Cerebellar cortex (tissue), 1 donor: ENCODE measurements around the gene DMWD.

Experiments
- DNase-seq: peaks from one replicate; pipeline ENCODE4 v3.0.0-alpha.2; 2015; ENCODE audit warnings: low spot score

The DMWD gene, protein sequence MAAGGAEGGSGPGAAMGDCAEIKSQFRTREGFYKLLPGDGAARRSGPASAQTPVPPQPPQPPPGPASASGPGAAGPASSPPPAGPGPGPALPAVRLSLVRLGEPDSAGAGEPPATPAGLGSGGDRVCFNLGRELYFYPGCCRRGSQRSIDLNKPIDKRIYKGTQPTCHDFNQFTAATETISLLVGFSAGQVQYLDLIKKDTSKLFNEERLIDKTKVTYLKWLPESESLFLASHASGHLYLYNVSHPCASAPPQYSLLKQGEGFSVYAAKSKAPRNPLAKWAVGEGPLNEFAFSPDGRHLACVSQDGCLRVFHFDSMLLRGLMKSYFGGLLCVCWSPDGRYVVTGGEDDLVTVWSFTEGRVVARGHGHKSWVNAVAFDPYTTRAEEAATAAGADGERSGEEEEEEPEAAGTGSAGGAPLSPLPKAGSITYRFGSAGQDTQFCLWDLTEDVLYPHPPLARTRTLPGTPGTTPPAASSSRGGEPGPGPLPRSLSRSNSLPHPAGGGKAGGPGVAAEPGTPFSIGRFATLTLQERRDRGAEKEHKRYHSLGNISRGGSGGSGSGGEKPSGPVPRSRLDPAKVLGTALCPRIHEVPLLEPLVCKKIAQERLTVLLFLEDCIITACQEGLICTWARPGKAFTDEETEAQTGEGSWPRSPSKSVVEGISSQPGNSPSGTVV

DNA sequence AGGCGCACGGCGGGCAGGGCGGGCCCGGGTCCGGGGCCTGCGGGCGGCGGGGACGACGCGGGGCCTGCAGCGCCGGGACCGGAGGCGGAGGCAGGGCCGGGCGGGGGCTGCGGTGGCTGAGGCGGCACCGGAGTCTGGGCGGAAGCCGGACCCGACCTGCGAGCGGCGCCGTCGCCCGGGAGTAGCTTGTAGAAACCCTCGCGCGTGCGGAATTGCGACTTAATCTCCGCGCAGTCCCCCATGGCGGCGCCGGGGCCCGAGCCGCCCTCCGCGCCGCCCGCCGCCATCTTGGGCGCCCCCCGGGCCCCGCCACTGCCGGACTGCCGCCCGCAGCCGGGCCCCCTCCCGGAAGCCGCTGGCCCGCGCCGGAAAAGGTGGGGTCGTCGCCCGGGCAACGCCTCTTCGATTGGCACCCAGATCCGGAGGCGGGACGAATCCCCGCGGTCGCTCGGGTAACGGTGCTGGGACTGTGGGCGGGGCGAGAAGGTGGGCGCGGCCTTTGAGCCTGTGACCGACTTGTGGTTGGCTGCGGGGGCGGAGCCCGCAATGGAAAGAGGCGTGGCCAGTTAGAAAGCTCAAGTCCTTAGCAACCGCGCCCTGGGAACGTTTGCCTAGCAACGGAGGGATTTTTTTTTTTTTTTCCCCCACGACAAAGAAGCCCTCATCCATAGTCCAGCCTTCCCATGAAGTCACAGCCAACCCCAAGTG is at the start of gene DMWD:
TSS of gene DMWD (minus strand) at position 376 of the 708 bp plus-strand sequence. CDS start at position 287, 89 bp downstream.
- peak; percentile 99 for DNase-seq

DNA sequence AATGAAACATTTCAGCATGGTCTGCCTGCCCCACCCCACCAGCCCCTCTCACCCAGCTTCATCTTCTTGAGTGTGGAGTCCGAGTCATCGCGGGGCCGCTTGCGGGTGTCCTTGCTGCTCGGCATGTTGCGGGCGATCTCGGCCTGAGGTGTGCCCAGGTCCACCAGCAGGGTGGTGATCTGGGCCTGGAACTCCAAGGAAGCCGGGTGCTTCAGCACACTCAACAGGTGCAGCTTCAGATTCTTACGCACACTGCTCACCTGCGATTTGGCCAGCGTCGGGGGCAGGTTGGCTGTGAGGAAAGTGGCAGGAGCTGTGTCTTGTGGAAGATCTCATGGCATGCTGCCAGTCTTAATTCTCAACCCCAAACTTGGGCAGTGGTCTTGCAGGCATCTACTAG is 49.6 kb upstream of the DMWD start:
- no peak for DNase-seq

DNA sequence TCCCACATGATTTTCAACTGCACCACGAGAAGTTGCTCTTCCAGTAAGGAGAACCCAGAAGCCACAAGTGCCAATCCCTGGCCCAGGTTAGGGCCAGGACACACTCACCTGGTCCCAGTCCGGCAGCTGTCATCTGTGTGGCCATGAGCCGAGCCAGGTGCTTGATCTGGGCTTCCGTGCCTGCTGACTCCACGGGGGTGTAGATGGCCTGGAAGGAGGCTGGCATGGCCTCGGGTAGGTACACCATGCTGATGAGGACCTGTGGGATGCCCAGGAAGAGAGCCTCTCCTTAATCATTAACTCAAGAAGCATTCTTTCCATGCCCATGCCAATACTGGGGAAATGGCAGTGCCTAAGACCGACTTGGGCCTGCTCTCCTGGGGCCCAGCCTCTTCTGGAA is 42.3 kb upstream of the DMWD start:
- no peak for DNase-seq

DNA sequence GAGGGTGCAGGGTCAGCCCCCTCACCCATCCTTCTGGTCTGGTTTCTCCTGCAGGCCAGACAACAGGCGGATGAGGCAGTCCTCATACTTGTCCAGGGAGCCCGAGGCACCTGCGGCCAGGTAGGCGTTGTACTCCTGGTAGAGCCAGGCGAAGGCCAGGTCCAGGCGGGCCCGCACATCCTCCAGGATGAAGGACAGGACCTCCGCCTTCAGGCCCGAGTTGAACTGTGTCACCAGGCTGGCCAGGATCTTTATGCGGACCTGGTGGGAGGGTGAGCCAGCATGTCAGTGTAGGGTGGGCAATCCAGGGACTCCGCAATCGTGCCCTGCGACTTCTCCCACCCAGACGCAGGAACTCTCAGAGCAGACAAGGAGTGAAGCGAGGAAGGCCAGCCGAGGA is 36.3 kb upstream of the DMWD start:
- DNase-seq = no peak

DNA sequence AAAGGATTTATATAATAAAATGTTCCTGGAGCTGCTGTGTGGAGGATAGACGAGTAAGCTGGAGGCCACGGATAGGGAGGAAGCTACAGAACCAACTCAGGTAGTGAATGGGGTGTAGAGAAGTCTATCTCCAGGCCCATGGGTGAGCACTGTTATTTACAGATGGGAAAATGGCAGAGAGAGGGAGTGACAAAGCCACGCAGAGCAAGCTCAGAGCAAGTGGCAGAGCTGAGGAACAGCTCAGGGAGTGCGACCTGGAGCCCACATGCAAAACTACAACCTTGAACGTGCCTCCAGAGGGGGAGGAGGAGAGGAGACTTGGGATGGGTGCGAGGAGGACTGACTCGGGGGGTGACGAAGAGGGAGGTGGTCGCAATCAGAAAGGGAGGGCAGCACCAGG is 35.9 kb upstream of the DMWD start:
- DNase-seq = no peak

DNA sequence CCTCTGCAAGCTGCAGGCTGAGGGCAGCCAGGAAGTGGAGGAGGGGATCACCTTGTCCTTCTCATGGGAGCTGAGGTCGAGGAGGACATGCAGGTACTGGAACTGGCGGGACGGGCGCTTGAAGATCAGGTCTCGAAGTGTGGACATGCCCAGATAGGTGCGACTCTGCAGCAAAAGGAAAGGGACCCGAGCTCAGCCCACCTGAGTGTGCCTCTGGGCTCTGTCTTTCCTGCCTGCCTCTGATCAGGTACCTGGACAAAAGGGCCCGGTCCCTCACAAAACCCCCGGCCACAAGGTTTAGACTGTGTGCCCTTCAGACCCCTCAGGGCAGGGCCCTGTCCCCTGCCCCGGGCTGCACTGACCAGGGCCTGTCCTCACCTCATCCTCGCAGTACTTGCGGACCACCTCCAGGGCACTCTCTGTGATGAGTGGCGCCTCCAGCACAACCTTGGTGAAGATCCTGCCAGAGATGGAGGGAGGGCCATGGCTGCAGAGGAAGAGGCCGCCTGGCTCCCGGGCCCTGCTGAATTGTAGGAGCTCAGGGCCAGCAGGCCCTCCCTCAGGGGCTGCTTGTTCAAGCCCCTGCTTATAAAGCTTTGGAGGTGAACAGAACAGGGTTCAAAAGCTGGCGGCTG is 34.9 kb upstream of the DMWD start:
- no peak for DNase-seq

DNA sequence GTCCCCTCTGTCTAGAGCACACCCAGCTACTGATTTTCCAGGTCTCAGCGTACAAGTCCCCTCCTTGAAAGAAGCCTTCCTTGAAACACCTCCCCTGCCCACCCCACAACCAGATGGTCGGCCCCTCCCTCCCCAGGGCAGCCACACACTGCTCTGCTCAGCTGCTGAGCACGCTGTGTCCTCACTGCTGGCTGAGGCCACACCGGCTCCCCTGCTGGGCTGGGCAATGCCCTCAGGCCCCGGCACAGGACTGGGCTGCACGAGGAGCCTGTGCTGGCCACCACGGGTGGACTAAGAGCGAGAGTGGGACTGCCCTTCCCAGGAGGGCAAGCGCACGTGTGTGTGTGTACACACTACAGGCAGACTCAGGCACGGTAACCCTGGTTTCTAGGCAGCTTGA is 34.3 kb upstream of the DMWD start:
- DNase-seq = no peak

DNA sequence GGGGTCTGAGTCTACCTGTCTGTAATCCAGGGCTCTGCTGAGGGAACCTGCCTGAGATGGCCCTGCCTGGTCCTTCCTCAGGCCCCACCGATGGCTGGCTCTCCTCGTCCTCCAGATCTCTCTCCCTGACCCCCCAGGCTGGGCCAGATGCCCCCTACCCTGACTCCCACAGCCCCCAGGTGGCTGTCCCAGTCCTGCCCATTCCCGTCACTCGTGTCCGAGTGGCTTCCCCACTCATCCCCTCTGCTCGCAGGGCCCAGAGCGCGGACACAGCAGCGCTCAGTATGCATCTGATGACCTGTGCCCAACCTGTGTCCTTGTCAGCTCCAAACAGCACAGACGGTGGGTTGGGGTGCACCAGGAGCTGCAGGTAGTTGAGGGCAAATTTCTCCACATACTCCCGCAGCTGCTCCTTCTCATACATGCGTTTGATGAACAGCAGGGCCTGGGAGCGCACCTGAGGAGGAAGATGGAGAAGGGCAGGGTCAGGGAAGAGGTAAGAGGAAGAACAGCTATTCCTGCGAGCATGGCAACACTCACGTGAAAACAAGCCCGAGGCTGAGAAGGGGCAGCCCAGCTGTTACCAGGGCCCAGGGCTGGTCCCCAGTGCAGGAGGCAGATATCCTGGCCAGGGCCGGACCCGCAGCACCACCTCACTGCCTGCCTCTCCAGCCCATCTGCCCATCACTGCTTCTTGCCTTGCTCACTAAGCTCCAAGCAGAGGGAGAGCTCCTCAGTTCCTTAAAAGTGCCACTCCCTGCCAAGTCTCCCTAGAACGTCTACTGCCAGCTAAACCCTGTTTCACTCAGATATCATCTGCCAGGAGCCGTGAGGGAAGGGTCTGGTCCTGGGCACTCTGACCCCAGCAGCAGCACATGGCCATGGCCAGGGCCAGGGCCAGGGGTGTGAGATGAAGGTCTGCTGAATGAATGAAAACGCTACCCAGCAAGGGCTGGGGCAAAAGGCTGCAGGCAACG is 33.6 kb upstream of the DMWD start:
- no peak for DNase-seq

DNA sequence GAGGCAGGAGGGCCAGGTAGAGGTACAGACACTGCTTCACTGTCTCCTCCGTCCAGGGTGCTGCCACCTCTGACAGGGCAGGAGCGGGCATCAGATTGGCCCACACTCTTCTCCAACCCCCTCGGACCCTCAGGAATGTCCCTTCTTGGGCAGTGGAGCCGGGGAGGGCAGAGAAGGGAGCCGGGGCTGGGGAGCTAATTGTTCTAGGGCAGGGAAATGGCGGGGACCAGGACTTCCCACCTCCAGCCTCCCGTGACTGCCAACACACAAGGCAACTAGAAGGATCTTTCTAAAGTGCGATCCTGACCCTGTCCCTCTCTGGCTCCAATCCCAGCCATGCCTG is 32.6 kb upstream of the DMWD start:
- DNase-seq = no peak

DNA sequence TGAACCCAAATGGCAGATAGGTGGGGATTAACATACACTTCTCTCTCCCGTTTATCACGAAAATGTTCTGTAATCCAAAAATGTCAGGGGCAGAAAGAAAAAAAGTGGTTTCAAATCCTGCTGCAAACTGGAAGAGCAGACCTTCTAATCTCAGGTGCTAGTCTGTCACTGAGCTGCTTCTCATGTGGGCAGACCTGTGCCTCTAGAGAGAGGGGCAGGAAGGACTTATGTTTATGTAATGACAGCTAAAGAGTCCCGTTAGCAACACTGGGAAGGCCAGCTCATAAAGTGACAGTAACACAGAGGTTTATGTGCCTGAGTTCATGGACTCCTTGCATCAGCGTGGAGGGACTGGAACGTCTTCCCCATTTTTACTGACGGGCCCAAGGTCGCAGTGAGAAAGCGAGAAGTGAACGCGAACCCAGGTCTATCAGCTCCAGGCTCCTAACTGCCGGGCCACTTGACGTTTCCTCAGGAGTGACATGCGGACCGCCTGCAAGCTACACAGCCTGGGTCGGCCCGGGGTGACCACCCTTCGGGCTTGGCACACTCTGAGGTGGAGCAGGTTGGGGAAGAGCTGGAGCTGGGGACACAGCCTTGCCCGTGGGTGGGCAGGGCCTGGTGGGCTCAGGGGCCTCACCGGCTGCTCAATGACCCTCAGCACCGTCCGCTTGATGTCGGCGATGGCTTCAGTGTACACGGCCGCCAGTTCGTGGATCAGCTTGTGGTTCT is 32.1 kb upstream of the DMWD start:
- no peak for DNase-seq

DNA sequence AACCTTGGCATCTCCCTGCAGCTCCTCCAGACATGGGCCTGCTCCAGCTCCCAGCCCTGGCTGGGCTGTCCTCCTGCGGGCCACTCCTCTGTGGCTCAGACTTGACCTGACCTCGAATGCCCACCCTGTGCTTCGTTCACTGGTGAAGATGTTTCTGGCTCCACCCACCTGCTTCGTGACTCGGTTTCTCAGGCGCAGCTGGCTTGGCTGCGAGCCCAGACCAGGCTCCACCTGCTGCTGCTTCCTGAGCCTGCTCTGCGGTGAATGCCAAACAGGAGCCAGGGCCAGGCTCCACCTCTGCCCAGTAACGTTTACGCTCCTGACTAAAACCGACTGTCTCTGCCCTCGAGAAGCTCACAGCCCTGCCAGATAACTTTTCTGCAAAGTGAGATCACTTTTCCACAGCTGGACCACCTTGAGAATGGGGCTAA is 31.4 kb upstream of the DMWD start:
- no peak for DNase-seq

DNA sequence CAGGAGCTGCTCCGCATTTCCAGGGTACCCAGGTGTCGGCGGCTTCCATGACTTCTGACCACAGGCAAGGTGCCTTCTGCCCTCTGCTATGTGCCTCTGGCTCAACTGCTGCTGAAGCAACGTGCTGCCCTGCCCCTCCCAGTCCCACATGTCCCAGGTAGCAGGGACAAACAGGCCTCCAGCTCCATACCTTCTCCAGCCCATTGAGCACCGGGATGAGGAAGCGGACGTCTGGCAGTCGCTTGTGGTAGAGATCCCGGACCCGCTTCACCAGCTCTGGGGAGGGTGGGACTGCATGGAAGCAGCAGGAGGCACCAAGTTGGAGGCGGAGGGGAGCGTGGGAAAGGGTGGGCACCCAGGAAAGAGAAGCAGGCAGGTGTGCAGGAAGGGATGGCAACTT is 30.5 kb upstream of the DMWD start:
- DNase-seq = no peak

DNA sequence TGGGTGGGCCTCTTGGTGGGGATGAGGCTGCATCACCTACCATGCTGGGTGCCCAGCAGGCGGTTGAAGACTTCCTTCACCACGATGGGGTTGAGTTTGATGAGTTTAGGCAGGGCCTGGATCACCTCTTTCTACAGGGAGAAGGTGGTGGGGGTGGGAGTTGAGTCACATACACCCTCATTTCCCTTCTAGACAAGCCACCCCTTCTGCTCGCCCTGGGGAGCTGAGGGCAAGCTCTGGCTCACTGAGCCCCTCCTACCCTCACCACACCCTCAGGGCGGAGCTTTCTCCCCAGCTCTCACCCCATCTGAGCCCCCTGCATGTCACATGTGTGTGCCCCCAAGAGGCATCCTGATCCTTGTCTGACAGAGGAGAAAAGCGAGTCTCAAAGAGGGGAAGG is 30.1 kb upstream of the DMWD start:
- no peak for DNase-seq

DNA sequence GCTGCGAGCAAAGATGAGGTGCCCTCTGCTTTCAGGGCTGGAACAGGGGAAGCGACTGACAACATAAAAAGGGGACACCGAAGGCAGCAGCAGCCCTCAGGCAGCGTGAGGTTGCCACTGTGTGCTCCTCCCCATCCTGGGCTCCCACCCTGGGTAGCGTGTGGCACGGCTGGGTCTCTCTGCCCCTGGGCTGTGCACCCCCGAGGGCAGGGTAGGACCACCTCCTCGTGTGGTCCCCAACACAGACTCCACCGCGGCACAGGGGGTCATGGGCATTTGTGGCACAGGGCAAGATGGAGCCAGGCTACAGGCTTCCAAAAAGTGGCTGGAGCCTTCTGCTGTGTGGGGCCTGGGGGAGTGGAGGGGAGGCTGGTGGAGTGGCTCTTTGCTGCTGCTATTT is 28.9 kb upstream of the DMWD start:
- DNase-seq = no peak

DNA sequence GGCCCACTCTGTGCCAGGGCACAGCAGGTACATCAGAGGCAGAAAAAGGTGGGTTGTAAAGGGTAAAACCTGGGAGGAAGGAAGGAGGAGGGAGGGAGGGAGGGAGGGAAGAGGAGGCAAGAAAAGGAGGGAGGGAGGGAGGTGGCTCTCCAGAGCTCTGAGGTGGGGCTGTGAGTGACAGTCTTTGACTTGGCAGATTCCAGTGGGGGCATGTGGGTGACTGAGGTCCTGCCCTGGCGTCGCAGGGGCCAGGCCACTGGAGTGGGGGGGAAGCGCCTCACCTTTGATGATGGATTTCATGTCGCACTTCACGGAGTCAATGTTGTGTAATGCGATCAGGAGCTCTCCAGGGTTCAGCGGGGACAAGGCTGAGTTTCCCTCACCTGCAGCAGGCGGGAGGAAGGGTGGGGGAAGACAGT is 28.5 kb upstream of the DMWD start:
- DNase-seq = no peak

DNA sequence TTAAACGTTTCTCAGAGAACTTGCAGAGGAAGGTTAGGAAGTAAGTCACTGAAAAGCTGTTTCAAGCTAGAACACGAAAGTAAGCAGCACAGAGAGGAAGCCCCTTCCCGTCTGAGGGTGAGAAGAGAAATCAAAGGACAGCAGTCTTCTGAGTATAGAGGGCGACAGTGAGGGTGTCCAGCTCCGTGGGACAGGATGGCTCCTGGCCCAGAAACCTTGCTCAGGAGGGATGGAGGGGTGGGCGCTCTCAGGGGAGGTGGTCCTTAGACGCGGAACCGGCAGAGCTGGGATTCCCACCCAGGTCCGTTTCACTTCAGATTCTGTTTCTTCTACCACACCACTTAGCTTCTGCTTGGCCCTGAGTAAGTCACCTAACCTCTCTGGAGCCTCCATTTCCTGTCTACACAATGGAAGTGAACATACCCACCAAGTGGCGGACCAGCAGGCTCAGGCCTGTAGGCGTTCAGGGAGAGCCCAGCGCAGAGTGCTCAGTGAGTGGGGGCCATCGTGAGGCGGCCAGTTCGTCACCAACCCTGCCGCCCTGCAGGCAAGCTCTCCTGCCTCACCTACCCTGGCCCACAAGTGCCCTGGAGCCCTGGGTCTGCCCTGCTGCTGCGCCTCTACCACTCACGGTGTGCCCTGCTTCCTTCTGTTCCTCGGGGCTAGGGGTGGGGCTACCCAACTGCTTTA is 27.9 kb upstream of the DMWD start:
- no peak for DNase-seq

DNA sequence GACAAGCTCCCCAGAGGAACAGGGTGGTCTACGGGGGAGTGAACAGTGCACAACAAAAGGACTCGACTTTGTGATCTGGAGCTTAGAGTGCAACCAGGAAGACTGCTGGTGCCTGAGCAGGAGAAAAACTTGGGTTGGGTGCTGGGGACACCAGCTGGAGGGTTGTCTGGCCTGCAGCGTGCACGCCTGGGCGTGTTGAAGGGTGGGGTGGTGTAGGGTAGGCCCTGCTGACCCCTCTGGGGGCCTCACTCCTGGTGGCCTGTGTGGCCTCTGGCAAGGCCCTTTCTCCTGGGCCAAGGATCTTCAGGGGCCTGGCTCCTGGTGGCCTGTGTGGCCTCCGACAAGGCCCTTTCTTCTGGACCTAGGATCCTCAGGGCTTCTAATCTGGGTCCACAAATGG is 27.1 kb upstream of the DMWD start:
- DNase-seq = no peak

DNA sequence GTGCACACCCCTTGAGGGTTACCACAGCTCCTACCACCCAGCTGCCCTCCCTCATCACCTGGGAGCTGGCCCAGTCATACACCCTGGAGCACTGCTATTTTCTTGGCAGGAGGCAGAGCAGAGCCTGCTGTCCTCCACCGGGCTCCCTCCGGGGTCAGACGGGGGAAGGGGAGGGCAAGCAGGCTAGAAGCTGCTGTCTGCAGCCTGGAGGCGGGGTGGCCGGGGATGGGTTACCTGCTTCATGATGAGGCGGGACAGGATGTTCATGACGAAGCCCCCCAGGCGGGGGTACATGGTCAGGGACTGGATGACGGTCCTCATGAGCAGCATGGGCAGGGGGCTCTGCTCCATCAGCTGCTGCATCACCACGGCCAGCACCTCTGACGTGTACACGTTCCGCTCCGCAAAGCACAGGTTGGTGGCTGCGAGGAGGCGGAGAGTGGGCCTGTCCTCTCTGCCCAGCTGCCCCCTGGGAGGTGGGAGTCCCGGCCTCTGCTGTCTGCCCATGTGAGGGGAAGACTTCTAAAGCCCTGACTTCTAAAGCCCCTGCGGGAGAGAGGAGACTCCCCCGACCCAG is 25.2 kb upstream of the DMWD start:
- no peak for DNase-seq

DNA sequence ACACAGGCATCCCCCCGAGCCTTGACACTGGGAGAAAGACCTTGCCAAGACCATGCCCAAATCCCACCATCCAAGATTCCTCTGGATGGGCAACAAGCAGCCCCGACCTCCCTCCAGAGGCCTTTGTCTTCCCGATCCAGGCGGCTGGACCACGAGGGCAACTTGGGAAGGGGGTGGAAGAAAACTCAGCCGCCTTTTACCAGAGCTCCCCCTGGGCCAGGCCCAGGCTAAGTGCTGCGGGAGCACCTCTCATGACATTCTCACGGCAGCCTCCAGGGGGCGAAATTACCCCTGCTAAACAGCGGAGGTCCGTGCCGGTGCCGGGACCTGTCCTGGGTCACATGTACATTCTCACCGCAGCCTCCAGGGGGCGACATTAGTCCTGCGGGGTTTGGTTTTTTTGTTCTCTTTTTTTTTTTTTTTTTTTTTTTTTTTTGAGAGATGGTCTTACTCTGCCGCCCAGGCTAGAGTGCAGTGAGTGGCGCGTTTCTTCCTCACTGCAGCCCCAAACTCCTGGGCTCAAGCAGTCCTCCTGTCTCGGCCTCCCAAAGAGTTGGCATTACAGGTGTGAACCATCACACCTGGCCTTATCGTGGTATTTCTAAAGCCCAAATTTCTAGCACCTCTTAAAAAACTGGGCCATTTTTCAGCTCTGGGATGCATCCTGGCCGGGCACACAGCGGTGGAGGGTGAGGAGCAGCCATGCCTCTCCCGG is 24.5 kb upstream of the DMWD start:
- DNase-seq = peak; percentile 86
